Measurements from ENCODE around the gene OR10H1.
"Not testable (repeated sequence)": the region's sequence is repeated elsewhere in the genome, so short reads cannot be mapped to it uniquely, and the experiment has no call there.

OR10H1 gene

GRCh38 chr19:15828611-15829305 lies 13.3 kb upstream of the OR10H1 start:
- not testable (repeated sequence) for DNase-seq (ENCODE audit: low read depth, low spot score)

GRCh38 chr19:15828121-15828610 lies 12.7 kb upstream of the OR10H1 start:
- no peak for DNase-seq (ENCODE audit: low read depth, low spot score)

- DNase-seq (ENCODE audit: low read depth, low spot score): no peak
These were observed 10.3 kb upstream of the OR10H1 start for GRCh38 chr19:15825753-15826152.

- DNase-seq (ENCODE audit: low read depth, low spot score): no peak
These were observed 5.2 kb upstream of the OR10H1 start for GRCh38 chr19:15820646-15821045.

- DNase-seq (ENCODE audit: low read depth, low spot score): no peak
These were observed 1.5 kb downstream of the OR10H1 start for GRCh38 chr19:15813916-15814315.

GRCh38 chr19:15812060-15812722 lies 3.3 kb downstream of the OR10H1 start:
- DNase-seq (ENCODE audit: low read depth, low spot score): no peak

GRCh38 chr19:15811476-15811875 lies 4.0 kb downstream of the OR10H1 start:
- DNase-seq (ENCODE audit: low read depth, low spot score): no peak

GRCh38 chr19:15810335-15810734 lies 5.1 kb downstream of the OR10H1 start:
- no peak for DNase-seq (ENCODE audit: low read depth, low spot score)

GRCh38 chr19:15794279-15794678 lies 21.2 kb downstream of the OR10H1 start:
- not testable (repeated sequence) for DNase-seq (ENCODE audit: low read depth, low spot score)

- DNase-seq (ENCODE audit: low read depth, low spot score): no peak
These were observed 25.4 kb downstream of the OR10H1 start for GRCh38 chr19:15790096-15790495.

- no peak for DNase-seq (ENCODE audit: low read depth, low spot score)
These were observed 26.7 kb downstream of the OR10H1 start for GRCh38 chr19:15788594-15789270.

- no peak for DNase-seq (ENCODE audit: low read depth, low spot score)
These were observed 27.8 kb downstream of the OR10H1 start, which contains the start of gene OR10H5 for GRCh38 chr19:15787611-15788155. TSS of gene OR10H5 (plus strand) at chr19:15787661. CDS start at chr19:15794049, 6,388 bp downstream.

- DNase-seq (ENCODE audit: low read depth, low spot score): not testable (repeated sequence)
These were observed 32.6 kb downstream of the OR10H1 start for GRCh38 chr19:15782896-15783295.

GRCh38 chr19:15782211-15782610 lies 33.3 kb downstream of the OR10H1 start:
- DNase-seq (ENCODE audit: low read depth, low spot score): no peak

GRCh38 chr19:15781661-15782060 lies 33.8 kb downstream of the OR10H1 start:
- no peak for DNase-seq (ENCODE audit: low read depth, low spot score)

GRCh38 chr19:15780610-15781418 lies 34.6 kb downstream of the OR10H1 start:
- DNase-seq (ENCODE audit: low read depth, low spot score): no peak

GRCh38 chr19:15779756-15780476 lies 35.5 kb downstream of the OR10H1 start:
- DNase-seq (ENCODE audit: low read depth, low spot score): no peak

GRCh38 chr19:15776991-15777970 lies 38.2 kb downstream of the OR10H1 start:
- DNase-seq (ENCODE audit: low read depth, low spot score): no peak

GRCh38 chr19:15776264-15776663 lies 39.2 kb downstream of the OR10H1 start:
- DNase-seq (ENCODE audit: low read depth, low spot score): no peak
